Karpas-422 (cell line): ENCODE data around the gene TCL1B. TPM values are rescaled to one million over a fixed set of nuclear protein-coding genes. Genes with fewer than 3 reads are reported as not detected.

Source experiments
- DNase-seq: peaks from one replicate; pipeline ENCODE4 v3.0.0-alpha.2; 2015
- H2AFZ ChIP-seq: fragments of 200-600 bp; sonication (generic); 2 replicates; pipeline ENCODE4 v1.6.1; 2014; ENCODE audit warnings: antibody characterized with exemption, low read length, mixed read lengths
- H3K27ac ChIP-seq: fragments of 200-600 bp; sonication (generic); 2 replicates; pipeline ENCODE4 v1.5.1; 2014; ENCODE audit warnings: mild to moderate bottlenecking, low read length, moderate library complexity
- H3K27me3 ChIP-seq: fragments of 200-600 bp; sonication (generic); 2 replicates; pipeline ENCODE4 v1.6.1; 2014; ENCODE audit warnings: low read length, mixed read lengths
- H3K36me3 ChIP-seq: fragments of 200-600 bp; sonication (generic); 2 replicates; pipeline ENCODE4 v1.6.1; 2014; ENCODE audit warnings: low read length, mixed read lengths; ENCODE audit not compliant: insufficient read depth
- H3K4me1 ChIP-seq: fragments of 200-600 bp; sonication (generic); 2 replicates; pipeline ENCODE4 v1.6.1; 2014; ENCODE audit warnings: mild to moderate bottlenecking, low read length, mixed read lengths
- H3K4me2 ChIP-seq: fragments of 200-600 bp; sonication (generic); 2 replicates; pipeline ENCODE4 v1.6.1; 2014; ENCODE audit warnings: low read length, low read depth, mild to moderate bottlenecking; ENCODE audit not compliant: poor library complexity, severe bottlenecking
- H3K4me3 ChIP-seq: fragments of 200-600 bp; sonication (generic); 2 replicates; pipeline ENCODE4 v1.5.1; 2014; ENCODE audit warnings: mild to moderate bottlenecking, antibody characterized with exemption, low read length, mixed read lengths
- H3K79me2 ChIP-seq: fragments of 200-600 bp; sonication (generic); 2 replicates; pipeline ENCODE4 v1.6.1; 2014; ENCODE audit warnings: mild to moderate bottlenecking, low read length, mixed read lengths
- H3K9ac ChIP-seq: fragments of 200-600 bp; sonication (generic); 2 replicates; pipeline ENCODE4 v1.6.0; 2014; ENCODE audit warnings: low read length
- H3K9me2 ChIP-seq: fragments of 200-600 bp; sonication (generic), shearing (Covaris generic); replicated peaks from 2 replicates; pipeline ENCODE4 v1.6.0; 2014; ENCODE audit warnings: mild to moderate bottlenecking, low read length, moderate library complexity; ENCODE audit not compliant: insufficient read depth
- H3K9me3 ChIP-seq: fragments of 300-700, 200-600 bp; sonication (generic); 2 replicates; pipeline ENCODE4 v1.6.1; 2014; ENCODE audit warnings: low read length, mixed read lengths
- H4K20me1 ChIP-seq: fragments of 200-600 bp; sonication (generic); 2 replicates; pipeline ENCODE4 v1.6.1; 2014; ENCODE audit warnings: mild to moderate bottlenecking, antibody characterized with exemption, low read length, low read depth; ENCODE audit not compliant: insufficient read depth
- total RNA-seq: library from RNA; depleted of rRNA; stranded (reverse); fragments of >200 nt; shearing (Covaris generic); gene quantifications from 2 replicates; pipeline ENCODE4 v1.2.3, GENCODE V29; 2014; ENCODE audit warnings: low replicate concordance; rRNA removed

Gene TCL1B
- total RNA-seq: 0.37 TPM in 1 of 2 replicates, not detected in the other

GRCh38 chr14:95685978-95686922, at the start of gene TCL1B:
Gene TCL1B (plus strand): TSS chr14:95686426. CDS start chr14:95686468, 42 bp downstream.
- no peaks in the 10 kb centered on the region for H3K9me3 ChIP-seq
- no peak for DNase-seq
- no peak within 1 kb of the TSS for H3K4me3 ChIP-seq
- no peak within 1 kb of the TSS for H2AFZ ChIP-seq
- no peak within 1 kb of the TSS for H3K4me2 ChIP-seq
- no peaks in the 10 kb centered on the region for H3K79me2 ChIP-seq
- H3K27me3 ChIP-seq: no peaks in the 10 kb centered on the region
- no peak within 1 kb of the TSS for H3K27ac ChIP-seq
- no peaks in the 10 kb centered on the region for H3K9me2 ChIP-seq
- no peaks in the 10 kb centered on the region for H3K36me3 ChIP-seq
- H3K9ac ChIP-seq: no peak within 1 kb of the TSS
- H4K20me1 ChIP-seq: no peaks in the 10 kb centered on the region
- peaks cover 14% of the 10 kb centered on the region for H3K4me1 ChIP-seq

GRCh38 chr14:95644981-95645380, 41.2 kb upstream of the TCL1B start:
- Histone ChIP-seq H3K9ac (peak overlapping the region; percentile 38; the same call in 1 of the 2 replicates), H3K4me3 (peak overlapping the region; percentile 32), H3K4me1 (peaks cover 42% of the 10 kb centered on the region), H3K4me2 (peak overlapping the region; percentile 54), H3K9me3 (no peaks in the 10 kb centered on the region), H4K20me1 (no peaks in the 10 kb centered on the region), H3K79me2 (no peaks in the 10 kb centered on the region), H2AFZ (0 out of 2 replicates have a peak overlapping the region, but pooled peaks have one; percentile 3), H3K27ac (peak overlapping the region; percentile 82), H3K27me3 (no peaks in the 10 kb centered on the region), H3K9me2 (no peaks in the 10 kb centered on the region), H3K36me3 (no peaks in the 10 kb centered on the region)
- DNase-seq: peak; percentile 79

GRCh38 chr14:95645389-95645996, 40.7 kb upstream of the TCL1B start:
- peak overlapping the region; percentile 32 for H3K4me3 ChIP-seq
- DNase-seq: peak; percentile 57
- H3K9me2 ChIP-seq: no peaks in the 10 kb centered on the region
- H3K79me2 ChIP-seq: no peaks in the 10 kb centered on the region
- H3K27ac ChIP-seq: peak overlapping the region; percentile 82
- H3K4me1 ChIP-seq: peaks cover 37% of the 10 kb centered on the region
- H2AFZ ChIP-seq: 0 out of 2 replicates have a peak overlapping the region, but pooled peaks have one; percentile 3
- peak overlapping the region; percentile 38; the same call in 1 of the 2 replicates for H3K9ac ChIP-seq
- H3K36me3 ChIP-seq: no peaks in the 10 kb centered on the region
- peak overlapping the region; percentile 54 for H3K4me2 ChIP-seq
- H3K27me3 ChIP-seq: no peaks in the 10 kb centered on the region
- H3K9me3 ChIP-seq: no peaks in the 10 kb centered on the region
- H4K20me1 ChIP-seq: no peaks in the 10 kb centered on the region

GRCh38 chr14:95647926-95648325, 38.3 kb upstream of the TCL1B start:
- Histone ChIP-seq H3K4me2 (no peak overlapping the region), H3K27ac (no peak overlapping the region), H3K27me3 (no peaks in the 10 kb centered on the region), H3K9me3 (no peaks in the 10 kb centered on the region), H3K79me2 (no peaks in the 10 kb centered on the region), H4K20me1 (no peaks in the 10 kb centered on the region), H2AFZ (no peak overlapping the region), H3K4me1 (peaks cover 43% of the 10 kb centered on the region), H3K4me3 (no peak overlapping the region), H3K9ac (no peak overlapping the region), H3K36me3 (no peaks in the 10 kb centered on the region), H3K9me2 (no peaks in the 10 kb centered on the region)
- no peak for DNase-seq

GRCh38 chr14:95649230-95649629, 37.0 kb upstream of the TCL1B start:
- no peak for DNase-seq
- no peaks in the 10 kb centered on the region for H3K9me3 ChIP-seq
- no peaks in the 10 kb centered on the region for H4K20me1 ChIP-seq
- no peaks in the 10 kb centered on the region for H3K79me2 ChIP-seq
- no peaks in the 10 kb centered on the region for H3K36me3 ChIP-seq
- H3K4me2 ChIP-seq: no peak overlapping the region
- H3K9me2 ChIP-seq: no peaks in the 10 kb centered on the region
- peaks cover 43% of the 10 kb centered on the region for H3K4me1 ChIP-seq
- no peak overlapping the region for H3K9ac ChIP-seq
- H3K4me3 ChIP-seq: no peak overlapping the region
- H3K27me3 ChIP-seq: no peaks in the 10 kb centered on the region
- H3K27ac ChIP-seq: no peak overlapping the region
- no peak overlapping the region for H2AFZ ChIP-seq

- no peaks in the 10 kb centered on the region for H3K27me3 ChIP-seq
- H3K4me2 ChIP-seq: no peak overlapping the region
- peaks cover 26% of the 10 kb centered on the region for H3K4me1 ChIP-seq
- H3K9ac ChIP-seq: no peak overlapping the region
- no peaks in the 10 kb centered on the region for H4K20me1 ChIP-seq
- no peak overlapping the region for H3K27ac ChIP-seq
- H3K9me2 ChIP-seq: no peaks in the 10 kb centered on the region
- H3K36me3 ChIP-seq: no peaks in the 10 kb centered on the region
- no peak for DNase-seq
- no peaks in the 10 kb centered on the region for H3K9me3 ChIP-seq
- H3K79me2 ChIP-seq: no peaks in the 10 kb centered on the region
- H3K4me3 ChIP-seq: no peak overlapping the region
- no peak overlapping the region for H2AFZ ChIP-seq
Measured at GRCh38 chr14:95651028-95651427, 35.2 kb upstream of the TCL1B start.

GRCh38 chr14:95651821-95652583, 34.2 kb upstream of the TCL1B start:
- H3K4me3 ChIP-seq: no peak overlapping the region
- H3K9me2 ChIP-seq: no peaks in the 10 kb centered on the region
- peaks cover 26% of the 10 kb centered on the region for H3K4me1 ChIP-seq
- no peak for DNase-seq
- H3K79me2 ChIP-seq: no peaks in the 10 kb centered on the region
- no peaks in the 10 kb centered on the region for H3K27me3 ChIP-seq
- no peaks in the 10 kb centered on the region for H3K36me3 ChIP-seq
- peak overlapping the region; percentile 17; the same call in 1 of the 2 replicates for H3K9ac ChIP-seq
- H2AFZ ChIP-seq: peak overlapping the region; percentile 45
- H4K20me1 ChIP-seq: no peaks in the 10 kb centered on the region
- no peaks in the 10 kb centered on the region for H3K9me3 ChIP-seq
- H3K27ac ChIP-seq: 0 out of 2 replicates have a peak overlapping the region, but pooled peaks have one; percentile 29
- peak overlapping the region; percentile 25 for H3K4me2 ChIP-seq
